HCT116 (cell line): ENCODE results near the gene RAMAC. TPM values are rescaled to one million over a fixed set of nuclear protein-coding genes. Genes with fewer than 3 reads are reported as not detected.

ENCODE experiments used
- ATAC-seq: fragments of 200-7000 bp; cut with Tn5 transposase; 2 replicates; pipeline ENCODE4 v1.9.1; 2020; ENCODE audit warnings: mild to moderate bottlenecking, moderate library complexity
- Bru-seq: library from RNA; stranded (reverse); fragments of 400-500 nt; gene quantifications from one replicate; lab custom pipeline; 2021; lab: Mats Ljungman, UMichigan
- BruChase-seq, 2 experiments: library from RNA; stranded (reverse); fragments of 400-500 nt; gene quantifications; one replicate each; lab custom pipeline; 2021; lab: Mats Ljungman, UMichigan
- BruUV-seq: library from RNA; stranded (reverse); fragments of 400-500 nt; replicated peaks from 2 replicates; lab custom pipeline; 2021; lab: Mats Ljungman, UMichigan
- CTCF ChIA-PET: fragments of 300-600 bp; sonication (Branson Sonifier 250); formaldehyde crosslinking; loops from one replicate; lab custom pipeline; 2021; ENCODE audit warnings: antibody characterized with exemption; lab: Charles Lee
- POLR2A ChIA-PET: fragments of 300-600, 350-600 bp; sonication (Branson Sonifier 250); formaldehyde crosslinking; loops from one replicate; lab custom pipeline; 2021; ENCODE audit warnings: antibody characterized with exemption; lab: Charles Lee
- RAD21 ChIA-PET, 2 experiments: fragments of 300-600 bp; sonication (Branson Sonifier 250); formaldehyde crosslinking; loops; one replicate each; lab custom pipeline; 2023; ENCODE audit warnings: low total read pairs in 2 of 2; ENCODE audit not compliant: uncharacterized antibody in 2 of 2, unreplicated experiment in 2 of 2, low non-redundant PET in 1 of 2; lab: Charles Lee
- DNase-seq: peaks from one replicate; pipeline ENCODE4 v3.0.0-alpha.2; 2010; ENCODE audit warnings: low read depth, low spot score
- H2AFZ ChIP-seq: fragments of 200-600 bp; shearing (Covaris generic), sonication (generic); 2 replicates; pipeline ENCODE4 v1.6.1; 2017; ENCODE audit warnings: low read depth, mixed run types, mixed read lengths, antibody characterized with exemption, low read length; ENCODE audit not compliant: poor library complexity, severe bottlenecking
- H3K27ac ChIP-seq: 2 replicates; pipeline ENCODE4 v1.5.1; 2012; ENCODE audit warnings: low read depth, low read length
- H3K27me3 ChIP-seq: fragments of 200-600 bp; sonication (generic); 2 replicates; pipeline ENCODE4 v1.6.1; 2016; ENCODE audit warnings: mixed run types, low read length, mixed read lengths; ENCODE audit not compliant: insufficient read depth
- H3K36me3 ChIP-seq, 2 experiments: fragments of 200-500 bp in 1 of 2; fragments of 200-600 bp in 1 of 2; sonication (Bioruptor generic) in 1 of 2; sonication (generic) in 1 of 2; 2 replicates each; pipeline versions ENCODE4 v1.5.1 to v1.6.1; 2014 to 2016; ENCODE audit warnings: low read length in 2 of 2, inconsistent platforms in 1 of 2, mixed read lengths in 1 of 2, mixed run types in 1 of 2; ENCODE audit not compliant: insufficient read depth in 2 of 2, control insufficient read depth in 1 of 2
- H3K4me1 ChIP-seq, 2 experiments: fragments of 200-600 bp in 1 of 2; sonication (generic) in 1 of 2; 2 replicates each; pipeline versions ENCODE4 v1.5.1 to v1.6.1; 2012 to 2017; ENCODE audit warnings: low read length in 2 of 2, inconsistent platforms in 1 of 2, mild to moderate bottlenecking in 1 of 2, mixed read lengths in 1 of 2, mixed run types in 1 of 2, moderate library complexity in 1 of 2; ENCODE audit not compliant: insufficient read depth in 2 of 2, control insufficient read depth in 1 of 2
- H3K4me2 ChIP-seq: fragments of 200-600 bp; sonication (generic); 2 replicates; pipeline ENCODE4 v1.6.1; 2017; ENCODE audit warnings: mixed run types, low read length, mixed read lengths
- H3K4me3 ChIP-seq, 2 experiments: fragments of 200-600 bp in 1 of 2; sonication (generic) in 1 of 2; replicated peaks in 1 of 2; 2 replicates each; pipeline ENCODE4 v1.5.1; 2011 to 2016; ENCODE audit warnings: low read length in 2 of 2, control low read depth in 1 of 2, low read depth in 1 of 2, mild to moderate bottlenecking in 1 of 2, mixed read lengths in 1 of 2, mixed run types in 1 of 2
- H3K79me2 ChIP-seq: fragments of 200-600 bp; sonication (generic); 2 replicates; pipeline ENCODE4 v1.6.1; 2017; ENCODE audit warnings: mild to moderate bottlenecking, mixed run types, low read length, moderate library complexity, mixed read lengths; ENCODE audit not compliant: insufficient read depth
- H3K9ac ChIP-seq: fragments of 200-600 bp; sonication (generic); 2 replicates; pipeline ENCODE4 v1.6.1; 2016; ENCODE audit warnings: low read length, mixed read lengths
- H3K9me2 ChIP-seq: fragments of 200-600 bp; sonication (generic), shearing (Covaris generic); 2 replicates; pipeline ENCODE4 v1.6.1; 2017; ENCODE audit warnings: mixed run types, mild to moderate bottlenecking, moderate library complexity; ENCODE audit not compliant: insufficient read depth
- H3K9me3 ChIP-seq, 2 experiments: fragments of 200-500 bp in 1 of 2; fragments of 200-600 bp in 1 of 2; sonication (Bioruptor generic) in 1 of 2; sonication (generic) in 1 of 2; 2 replicates each; pipeline ENCODE4 v1.6.1; 2014 to 2017; ENCODE audit warnings: low read length in 2 of 2, mixed read lengths in 2 of 2, inconsistent platforms in 1 of 2, low read depth in 1 of 2, mild to moderate bottlenecking in 1 of 2, mixed run types in 1 of 2, moderate library complexity in 1 of 2; ENCODE audit not compliant: control insufficient read depth in 1 of 2, insufficient read depth in 1 of 2
- H4K20me1 ChIP-seq: fragments of 200-600 bp; sonication (generic), shearing (Covaris generic); 2 replicates; pipeline ENCODE4 v1.6.1; 2017; ENCODE audit warnings: mixed run types, mild to moderate bottlenecking, moderate library complexity; ENCODE audit not compliant: insufficient read depth
- ATF3 ChIP-seq: IDR thresholded peaks from 2 replicates; pipeline ENCODE4 v1.6.1; 2012
- CEBPB ChIP-seq: IDR thresholded peaks from 2 replicates; pipeline ENCODE4 v1.6.1; 2012; ENCODE audit warnings: low read depth
- CTCF ChIP-seq, 3 experiments: fragments of 200-600 bp in 1 of 3; sonication (generic) in 1 of 3; IDR thresholded peaks in 2 of 3; conservative IDR thresholded peaks in 1 of 3; 2 replicates each; pipeline ENCODE4 v1.5.1; 2012 to 2017; ENCODE audit warnings: low read depth in 2 of 3, low read length in 2 of 3, antibody characterized with exemption in 1 of 3, borderline replicate concordance in 1 of 3, control low read depth in 1 of 3, mild to moderate bottlenecking in 1 of 3, mixed read lengths in 1 of 3, mixed run types in 1 of 3, moderate library complexity in 1 of 3; ENCODE audit not compliant: insufficient read depth in 1 of 3
- EGR1 ChIP-seq: IDR thresholded peaks from 2 replicates; pipeline ENCODE4 v1.6.1; 2012; ENCODE audit warnings: low read depth
- EZH2 ChIP-seq: fragments of 200-600 bp; sonication (generic); IDR thresholded peaks from 2 replicates; pipeline ENCODE4 v1.6.1; 2017; ENCODE audit warnings: antibody characterized with exemption, mixed run types
- EZH2phosphoT487 ChIP-seq: fragments of 200-600 bp; IDR thresholded peaks from 2 replicates; pipeline ENCODE4 v1.6.1; 2018; ENCODE audit warnings: antibody characterized with exemption, borderline replicate concordance
- FOSL1 ChIP-seq: IDR thresholded peaks from 2 replicates; pipeline ENCODE4 v1.6.1; 2012; ENCODE audit warnings: low read depth
- MAX ChIP-seq: IDR thresholded peaks from 2 replicates; pipeline ENCODE4 v1.6.1; 2012
- POLR2AphosphoS5 ChIP-seq: IDR thresholded peaks from 2 replicates; pipeline ENCODE4 v1.6.1; 2011; ENCODE audit warnings: mild to moderate bottlenecking, low read depth, low read length, moderate library complexity
- RAD21 ChIP-seq: IDR thresholded peaks from 2 replicates; pipeline ENCODE4 v1.6.1; 2012; ENCODE audit warnings: low read depth, mild to moderate bottlenecking
- REST ChIP-seq: IDR thresholded peaks from 2 replicates; pipeline ENCODE4 v1.6.1; 2012; ENCODE audit warnings: low read depth
- SIN3A ChIP-seq: IDR thresholded peaks from 2 replicates; pipeline ENCODE4 v1.6.1; 2012; ENCODE audit warnings: low read depth
- SRF ChIP-seq: IDR thresholded peaks from 2 replicates; pipeline ENCODE4 v1.6.1; 2012; ENCODE audit warnings: low read depth
- TCF7L2 ChIP-seq: IDR thresholded peaks from 2 replicates; pipeline ENCODE4 v1.7.0; 2011; ENCODE audit warnings: borderline replicate concordance, inconsistent platforms; ENCODE audit not compliant: insufficient read depth, insufficient read length; ENCODE audit errors: extremely low read depth
- YY1 ChIP-seq: IDR thresholded peaks from 2 replicates; pipeline ENCODE4 v1.6.1; 2011; ENCODE audit warnings: low read length, low read depth, moderate library complexity, mild to moderate bottlenecking; ENCODE audit not compliant: insufficient replicate concordance; ENCODE audit errors: extremely low read depth
- ZFX ChIP-seq: fragments of 450-650 bp; IDR thresholded peaks from 2 replicates; pipeline ENCODE4 v1.6.1; 2017
- ZNF274 ChIP-seq: fragments of 200-500 bp; sonication (Bioruptor generic); IDR thresholded peaks from 2 replicates; pipeline ENCODE4 v1.6.1; 2014; ENCODE audit warnings: mild to moderate bottlenecking, low read depth, low read length, inconsistent platforms
- intact Hi-C: fragments of 100-400 bp; cut with micrococcal nuclease; formaldehyde crosslinking; loops from 2 replicates; pipeline ENCODE4 v1.10.0; 2022
- long read RNA-seq: library from polyadenylated mRNA; unstranded; transcript quantifications from one replicate; pipeline ENCODE4 v2.0.0, GENCODE V29; 2021; ENCODE audit not compliant: unreplicated experiment
- polyA plus RNA-seq: library from polyadenylated mRNA; unstranded; fragments of >200 nt; gene quantifications from 2 replicates; pipeline ENCODE4 v1.2.1, GENCODE V29; 2012; ENCODE audit warnings: missing spikeins
- total RNA-seq: library from RNA; stranded (reverse); gene quantifications from one replicate; pipeline ENCODE4 v1.2.1, GENCODE V29; 2021; ENCODE audit not compliant: unreplicated experiment

Gene RAMAC
- total RNA-seq (16.5 TPM), Bru-seq, nascent RNA (percentile 83 among the genes with signal in this experiment), BruChase-seq, experiment 1, labeled RNA remaining after a 6-hour chase (percentile 80 among the genes with signal in this experiment), BruChase-seq, experiment 2, labeled RNA remaining after a 2-hour chase (percentile 97 among the genes with signal in this experiment)
- 12.1 and 13.8 TPM in 2 replicates for polyA plus RNA-seq
- long read RNA-seq, transcript RAMAC-201 (4 exons, 1,568 nt), result major isoform, 38 of 39 reads
- long read RNA-seq, partial matches to known transcripts, result 1 of 39 reads
- long read RNA-seq, other reads (novel, unspliced or antisense), result 0 of 39 reads

GRCh38 chr15:82985688-82986441 lies at the start of gene RAMAC:
RAMAC (plus strand) TSS chr15:82986210; CDS start chr15:82989019, 2,809 bp downstream.
- BruUV-seq, result TSS peak; percentile 74
- ATAC-seq, result peak; percentile 96
- Histone ChIP-seq H4K20me1 (no peaks in the 10 kb centered on the region), H3K4me2 (peak within 1 kb of the TSS; percentile 71), H3K4me3 (peak within 1 kb of the TSS; percentile 87 to 99), H3K27me3 (no peaks in the 10 kb centered on the region), H3K9me2 (no peaks in the 10 kb centered on the region), H3K27ac (peak within 1 kb of the TSS; percentile 65), H3K79me2 (peaks cover 24% of the 10 kb centered on the region), H3K9ac (peak within 1 kb of the TSS; percentile 87), H3K36me3 (peaks cover 7 to 16% of the 10 kb centered on the region in 2 experiments; a peak in 2 of 4 replicates), H2AFZ (peak within 1 kb of the TSS; percentile 74), H3K9me3 (no peaks in the 10 kb centered on the region), H3K4me1 (peaks cover 7 to 17% of the 10 kb centered on the region in 2 experiments)
- ChIA-PET CTCF (interaction anchor here (1.0 to 1.5 kb wide), 2 partner anchors 25 to 136 kb away, joined by 4 to 7 read pairs; no protein-coding TSS in a partner anchor), RAD21 (no interaction called here), POLR2A (interaction anchor here (1.0 to 1.3 kb wide), 2 partner anchors 42 to 446 kb away, joined by 3 to 4 read pairs; partner anchors contain the start of gene RPS17)
- intact Hi-C loops, result loop anchor here (5.0 kb wide), 2 partner anchors 139 to 234 kb away; no protein-coding TSS in a partner anchor
- peak; percentile 92 for DNase-seq
- TF ChIP-seq ATF3 (no peak), TCF7L2 (peak; percentile 45), YY1 (no peak), FOSL1 (no peak), POLR2AphosphoS5 (peak; percentile 77), EZH2phosphoT487 (no peak), CEBPB (no peak), ZNF274 (no peak), SRF (no peak), ZFX (no peak), EZH2 (no peak), REST (no peak), CTCF (IDR thresholded peaks at IDR 0.05 in 2 of 3, conservative IDR thresholded peaks at IDR 0.05 in 1 of 3; ENCODE audit: borderline replicate concordance in 1 of 3, insufficient read depth in 1 of 3, low read depth in 2 of 3, low read length in 2 of 3) (no peak), SIN3A (peak; percentile 43), MAX (peak; percentile 91), RAD21 (no peak), EGR1 (no peak)
